ENCODE data around the gene PDXDC1.
"Not testable (repeated sequence)": the region's sequence is repeated elsewhere in the genome, so short reads cannot be mapped to it uniquely, and the experiment has no call there.

The PDXDC1 gene

GRCh38 chr16:15168953-15169652 lies 194.3 kb downstream of the PDXDC1 start:
- DNase-seq, result not testable (repeated sequence)

GRCh38 chr16:15179909-15180308 lies 205.1 kb downstream of the PDXDC1 start:
- not testable (repeated sequence) for DNase-seq

- not testable (repeated sequence) for DNase-seq
Observed at GRCh38 chr16:15180946-15181345, 206.1 kb downstream of the PDXDC1 start.

- not testable (repeated sequence) for DNase-seq
Observed at GRCh38 chr16:15184000-15184399, 209.2 kb downstream of the PDXDC1 start.

All from NCI-H524 treated with DMSO at 0.1 percent for 48 hours (cell line).